IPS-18a (cell line): ENCODE data around the gene AP3B1.

ENCODE experiments used
- H3K27ac ChIP-seq: one replicate; pipeline ENCODE4 v1.5.1; 2013; ENCODE audit warnings: low read length
- H3K27me3 ChIP-seq: one replicate; pipeline ENCODE4 v1.6.1; 2013; ENCODE audit warnings: mild to moderate bottlenecking, low read length; ENCODE audit not compliant: control insufficient read depth, insufficient read depth
- H3K36me3 ChIP-seq: one replicate; pipeline ENCODE4 v1.6.1; 2013; ENCODE audit warnings: low read depth, low read length; ENCODE audit not compliant: control insufficient read depth
- H3K4me1 ChIP-seq: one replicate; pipeline ENCODE4 v1.6.1; 2013; ENCODE audit warnings: low read depth, low read length; ENCODE audit not compliant: control insufficient read depth
- H3K4me3 ChIP-seq: one replicate; pipeline ENCODE4 v1.5.1; 2013; ENCODE audit warnings: low read length
- H3K9ac ChIP-seq: one replicate; pipeline ENCODE4 v1.6.1; 2013; ENCODE audit warnings: mild to moderate bottlenecking, low read length, moderate library complexity
- H3K9me3 ChIP-seq: one replicate; pipeline ENCODE4 v1.6.1; 2013; ENCODE audit warnings: low read depth, low read length; ENCODE audit not compliant: control insufficient read depth

AP3B1 gene

DNA sequence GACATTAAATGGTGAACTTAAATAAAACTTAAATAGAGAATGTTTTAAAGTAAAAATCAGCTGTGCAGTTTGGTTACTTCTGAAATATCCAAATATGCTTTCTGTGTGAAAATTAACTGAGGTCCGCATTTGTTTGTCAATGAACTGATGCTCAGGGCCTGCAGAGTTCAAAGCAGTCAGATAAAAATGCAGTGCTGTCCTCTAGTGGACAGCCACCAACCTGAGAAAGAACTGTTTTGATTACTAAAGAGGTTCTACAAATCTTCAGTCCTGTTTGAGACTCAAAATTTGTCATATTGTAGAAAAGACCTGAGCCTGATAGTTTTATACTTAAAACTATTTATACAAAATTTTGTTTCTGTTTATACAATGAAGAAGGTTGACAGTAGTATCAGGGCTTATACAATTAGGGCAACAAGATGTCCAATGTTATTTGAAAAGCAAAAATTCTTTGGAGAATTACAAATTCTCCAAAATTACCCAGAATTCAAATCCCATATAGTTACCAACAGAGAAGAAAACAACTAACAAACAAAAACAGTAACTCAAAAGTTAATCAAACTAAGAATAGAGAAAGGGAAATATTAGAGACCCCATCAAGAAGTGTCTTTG is 286.0 kb downstream of the AP3B1 start:
- Histone ChIP-seq H3K9me3 (no peaks in the 10 kb centered on the region), H3K4me3 (no peak overlapping the region), H3K27me3 (peaks cover 28% of the 10 kb centered on the region), H3K9ac (no peak overlapping the region), H3K36me3 (no peaks in the 10 kb centered on the region), H3K4me1 (no peaks in the 10 kb centered on the region), H3K27ac (no peak overlapping the region)

DNA sequence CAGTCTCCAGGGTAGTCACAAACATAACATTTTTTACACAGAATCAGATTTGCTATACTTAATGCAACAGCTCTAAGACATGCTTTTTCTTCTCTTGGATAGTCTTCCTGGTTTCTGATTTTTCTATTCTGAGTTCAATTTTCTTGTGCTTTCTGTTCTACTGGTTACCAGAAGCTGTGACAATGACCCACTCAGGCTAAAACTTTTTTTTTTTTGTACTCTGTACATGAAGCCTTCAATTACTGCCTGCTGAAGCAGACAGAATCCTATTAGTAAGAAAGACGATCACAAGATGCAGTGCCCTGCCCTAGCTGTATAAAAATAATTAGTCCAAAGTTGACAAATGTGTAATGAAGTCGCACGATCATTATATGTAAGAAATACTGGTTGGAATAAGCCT is 287.3 kb downstream of the AP3B1 start:
- Histone ChIP-seq H3K27me3 (peaks cover 17% of the 10 kb centered on the region), H3K27ac (no peak overlapping the region), H3K4me1 (no peaks in the 10 kb centered on the region), H3K9me3 (no peaks in the 10 kb centered on the region), H3K9ac (no peak overlapping the region), H3K4me3 (no peak overlapping the region), H3K36me3 (no peaks in the 10 kb centered on the region)

DNA sequence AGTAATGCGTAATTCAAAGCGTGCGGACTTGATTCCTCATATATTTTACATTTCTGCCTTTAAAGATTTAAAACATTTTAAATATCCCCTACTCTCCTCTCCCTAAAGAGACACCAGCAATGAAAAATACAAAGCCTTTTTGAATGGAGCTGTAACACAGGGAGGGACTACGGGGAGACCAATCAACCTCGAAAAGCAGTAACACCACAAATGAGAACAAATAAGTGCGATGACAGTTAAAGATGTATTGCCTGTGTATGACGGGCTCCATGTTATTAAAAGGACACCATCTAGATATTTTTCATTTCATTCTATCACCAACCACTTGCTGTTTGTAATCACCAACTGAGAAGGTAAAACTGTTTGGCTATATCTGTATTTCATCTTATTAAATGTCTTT is 288.0 kb downstream of the AP3B1 start:
- H3K4me3 ChIP-seq = no peak overlapping the region
- H3K27ac ChIP-seq = no peak overlapping the region
- peaks cover 17% of the 10 kb centered on the region for H3K27me3 ChIP-seq
- no peak overlapping the region for H3K9ac ChIP-seq
- no peaks in the 10 kb centered on the region for H3K9me3 ChIP-seq
- H3K36me3 ChIP-seq = no peaks in the 10 kb centered on the region
- H3K4me1 ChIP-seq = no peaks in the 10 kb centered on the region

DNA sequence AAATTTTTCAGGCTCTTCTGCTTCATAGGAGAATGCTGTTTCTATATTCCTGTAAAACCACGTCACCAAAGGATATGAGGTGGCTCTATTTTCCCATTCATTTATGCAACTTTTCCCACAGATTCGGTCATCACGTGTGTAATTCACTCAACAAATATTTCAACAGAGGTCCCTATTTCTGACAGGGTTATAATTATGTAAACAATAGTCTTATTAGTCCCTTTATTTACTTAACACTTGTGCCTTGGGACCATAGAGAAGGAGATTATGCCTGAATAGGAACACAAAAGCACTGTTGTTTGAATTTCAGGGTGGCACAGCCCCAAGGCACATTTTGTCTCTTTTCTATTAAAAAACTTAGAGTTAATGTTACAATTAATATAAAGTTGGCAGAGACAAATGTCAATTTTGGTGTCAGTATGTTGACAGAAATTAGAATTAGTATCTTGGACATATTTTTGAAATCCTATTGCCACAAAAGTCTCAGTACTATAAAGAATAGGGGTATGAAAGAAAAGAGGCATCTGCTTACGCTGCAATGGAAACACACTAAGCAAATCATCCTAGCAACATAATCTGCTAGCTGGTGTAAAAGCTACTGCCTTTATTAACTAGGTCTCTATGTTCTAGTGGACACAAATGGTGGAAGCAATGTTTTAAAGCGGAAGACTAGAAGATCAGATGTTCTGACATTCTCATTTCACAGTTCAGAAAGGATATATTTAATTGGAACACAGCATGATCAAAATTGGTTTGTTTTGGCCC is 289.3 kb downstream of the AP3B1 start:
- Histone ChIP-seq H3K27ac (no peak overlapping the region), H3K9ac (no peak overlapping the region), H3K4me3 (no peak overlapping the region), H3K36me3 (no peaks in the 10 kb centered on the region), H3K9me3 (no peaks in the 10 kb centered on the region), H3K4me1 (no peaks in the 10 kb centered on the region), H3K27me3 (peaks cover 11% of the 10 kb centered on the region)

DNA sequence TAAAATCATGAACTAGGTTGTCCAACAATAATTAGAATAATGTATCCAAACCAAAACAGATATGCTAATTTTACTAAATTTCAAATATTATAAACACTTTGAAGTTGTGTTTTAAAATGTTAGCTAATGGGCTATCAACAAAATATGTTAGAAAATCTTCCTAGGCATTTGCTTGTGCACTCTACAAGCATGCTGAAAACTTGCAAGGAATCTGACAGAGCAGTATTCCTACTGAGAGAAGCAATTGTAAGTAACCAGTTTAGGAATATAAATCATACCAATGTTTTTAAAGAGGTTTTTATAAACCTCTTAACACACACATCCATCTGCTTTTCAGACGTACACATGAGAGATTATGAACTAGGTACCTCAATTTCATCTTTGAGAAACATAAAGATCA is 289.9 kb downstream of the AP3B1 start:
- no peaks in the 10 kb centered on the region for H3K4me1 ChIP-seq
- no peaks in the 10 kb centered on the region for H3K9me3 ChIP-seq
- H3K27ac ChIP-seq = no peak overlapping the region
- no peaks in the 10 kb centered on the region for H3K36me3 ChIP-seq
- H3K4me3 ChIP-seq = no peak overlapping the region
- H3K9ac ChIP-seq = no peak overlapping the region
- H3K27me3 ChIP-seq = peaks cover 9% of the 10 kb centered on the region

DNA sequence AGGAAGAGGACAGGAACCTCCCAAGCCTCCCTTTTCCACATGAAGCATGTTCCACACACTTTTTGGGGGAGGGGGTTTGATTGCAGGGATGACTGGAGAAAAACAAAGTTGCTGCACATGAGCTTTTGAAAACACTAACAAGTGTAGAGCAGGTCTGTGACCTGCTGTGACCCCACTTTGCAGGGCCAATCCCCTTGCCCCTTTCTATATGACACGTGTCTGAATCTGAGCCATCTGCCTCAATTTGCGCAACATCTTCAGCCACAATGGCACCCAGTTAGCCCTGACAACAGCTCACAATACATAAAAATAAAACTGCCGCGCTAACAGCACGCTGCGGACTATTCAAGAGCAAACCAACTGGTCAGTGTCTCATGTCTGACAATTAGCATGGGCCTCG is 290.6 kb downstream of the AP3B1 start:
- Histone ChIP-seq H3K9me3 (no peaks in the 10 kb centered on the region), H3K4me3 (no peak overlapping the region), H3K4me1 (no peaks in the 10 kb centered on the region), H3K27ac (no peak overlapping the region), H3K27me3 (peaks cover 9% of the 10 kb centered on the region), H3K9ac (no peak overlapping the region), H3K36me3 (no peaks in the 10 kb centered on the region)

DNA sequence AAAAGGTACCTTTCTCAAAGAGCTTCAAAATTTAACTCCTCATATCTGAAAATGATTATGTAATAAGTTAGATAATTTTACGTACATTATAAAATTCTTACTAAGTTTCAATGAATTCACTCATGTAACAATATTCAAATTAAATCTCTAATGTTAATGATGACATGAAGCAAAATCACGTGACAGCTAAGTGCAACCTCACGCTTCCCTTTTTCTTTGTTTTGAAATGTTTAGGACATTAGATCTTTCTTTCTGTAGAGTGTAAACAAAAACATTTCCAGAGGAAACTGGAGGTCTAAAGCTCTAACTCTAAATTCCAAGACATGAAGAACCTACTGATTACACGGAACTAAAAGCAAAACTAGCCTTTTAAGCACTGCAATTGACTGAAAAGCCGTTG is 291.0 kb downstream of the AP3B1 start:
- no peak overlapping the region for H3K4me3 ChIP-seq
- H3K9ac ChIP-seq = no peak overlapping the region
- H3K27me3 ChIP-seq = peaks cover 9% of the 10 kb centered on the region

DNA sequence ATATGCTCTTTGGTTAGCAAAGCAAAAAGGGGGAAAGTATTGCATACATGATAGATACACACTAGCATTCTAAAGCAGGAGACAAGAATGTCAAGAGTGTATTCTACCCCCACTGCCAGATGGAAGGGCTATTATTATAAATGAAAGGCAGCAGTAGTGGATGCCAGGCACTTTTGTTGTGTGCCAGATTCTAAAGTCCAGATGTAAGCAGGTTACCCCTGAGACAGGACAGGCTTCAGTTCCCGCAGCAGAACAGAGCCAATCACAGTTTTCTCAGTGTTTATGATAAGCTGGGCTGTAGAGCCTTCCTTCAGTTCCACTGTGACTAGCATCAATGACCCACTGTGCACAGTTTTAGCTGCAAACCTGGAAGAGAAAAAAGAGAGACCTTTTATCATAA is 291.8 kb downstream of the AP3B1 start:
- Histone ChIP-seq H3K4me3 (no peak overlapping the region), H3K27ac (no peak overlapping the region), H3K9ac (no peak overlapping the region)

More for the DNA sequence above, 291.0 kb downstream of the AP3B1 start:
- H3K36me3 ChIP-seq = no peaks in the 10 kb centered on the region
- no peaks in the 10 kb centered on the region for H3K4me1 ChIP-seq
- no peak overlapping the region for H3K27ac ChIP-seq
- H3K9me3 ChIP-seq = no peaks in the 10 kb centered on the region

DNA sequence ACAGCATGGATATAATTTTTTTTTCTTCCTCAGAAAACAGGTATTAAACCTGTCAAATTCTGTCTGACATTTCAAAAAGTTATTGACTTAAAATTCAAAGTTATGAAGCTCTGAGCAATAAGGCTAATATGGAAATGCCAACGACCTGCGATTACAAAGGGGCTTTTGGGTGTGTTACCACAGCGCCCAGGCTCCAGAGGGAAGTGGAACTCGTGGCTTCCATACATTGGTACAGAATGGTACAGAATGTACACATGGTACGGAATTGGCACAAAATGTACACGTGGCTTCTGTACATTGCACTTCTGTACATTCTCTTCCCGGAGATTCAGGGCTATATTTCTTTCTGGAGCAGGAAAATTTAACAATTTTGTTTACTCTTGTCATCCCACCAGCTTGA is 293.3 kb downstream of the AP3B1 start:
- H3K27me3 ChIP-seq = peaks cover 8% of the 10 kb centered on the region
- no peaks in the 10 kb centered on the region for H3K9me3 ChIP-seq
- no peak overlapping the region for H3K4me3 ChIP-seq
- no peak overlapping the region for H3K27ac ChIP-seq
- H3K4me1 ChIP-seq = no peaks in the 10 kb centered on the region
- no peaks in the 10 kb centered on the region for H3K36me3 ChIP-seq
- no peak overlapping the region for H3K9ac ChIP-seq

More for the DNA sequence above, 291.8 kb downstream of the AP3B1 start:
- Histone ChIP-seq H3K27me3 (peaks cover 3% of the 10 kb centered on the region), H3K36me3 (no peaks in the 10 kb centered on the region), H3K4me1 (no peaks in the 10 kb centered on the region), H3K9me3 (no peaks in the 10 kb centered on the region)

DNA sequence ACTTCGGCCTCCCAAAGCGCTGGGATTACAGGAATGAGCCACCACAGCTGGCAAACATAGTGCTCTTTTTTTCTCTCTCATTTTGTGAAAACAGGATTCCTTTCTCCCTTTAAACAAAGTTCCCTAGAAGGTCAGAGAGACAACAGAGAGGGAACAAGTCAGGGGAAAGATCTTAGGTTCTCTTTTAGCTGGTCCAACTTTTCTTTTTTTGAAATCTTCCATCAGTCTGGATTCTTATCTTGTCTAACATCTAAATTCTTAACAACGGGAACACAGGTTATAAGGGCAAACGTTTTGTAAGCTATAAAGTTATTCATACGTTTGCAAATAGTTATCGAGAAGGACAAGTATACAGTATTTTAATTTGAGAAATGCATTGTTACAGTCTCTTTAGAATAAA is 294.3 kb downstream of the AP3B1 start:
- no peak overlapping the region for H3K4me3 ChIP-seq
- H3K36me3 ChIP-seq = no peaks in the 10 kb centered on the region
- no peak overlapping the region for H3K27ac ChIP-seq
- no peaks in the 10 kb centered on the region for H3K9me3 ChIP-seq
- H3K27me3 ChIP-seq = peaks cover 18% of the 10 kb centered on the region
- H3K9ac ChIP-seq = no peak overlapping the region
- H3K4me1 ChIP-seq = peaks cover 3% of the 10 kb centered on the region

DNA sequence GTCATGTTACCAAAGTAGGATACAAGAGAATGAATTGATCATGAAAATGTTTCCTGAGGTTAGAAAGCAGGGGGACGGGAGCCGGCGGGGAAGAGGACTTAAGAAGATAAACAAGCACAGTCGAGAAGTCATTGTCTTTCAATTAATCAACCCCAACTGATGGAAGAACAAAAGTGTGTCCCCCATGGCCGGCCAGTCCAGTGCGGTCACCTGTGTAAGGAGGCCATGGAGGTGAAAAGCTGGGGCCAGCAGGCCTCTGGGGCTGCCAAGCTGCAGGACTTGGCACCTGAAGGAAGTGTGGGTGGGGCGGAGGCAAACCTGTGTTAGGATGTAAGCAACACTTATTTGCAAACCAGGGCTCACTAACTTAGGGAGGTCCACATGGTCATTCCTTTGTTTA is 295.1 kb downstream of the AP3B1 start:
- Histone ChIP-seq H3K4me1 (peaks cover 10% of the 10 kb centered on the region), H3K27ac (no peak overlapping the region), H3K9me3 (no peaks in the 10 kb centered on the region), H3K4me3 (no peak overlapping the region), H3K36me3 (no peaks in the 10 kb centered on the region), H3K27me3 (peaks cover 26% of the 10 kb centered on the region), H3K9ac (no peak overlapping the region)

DNA sequence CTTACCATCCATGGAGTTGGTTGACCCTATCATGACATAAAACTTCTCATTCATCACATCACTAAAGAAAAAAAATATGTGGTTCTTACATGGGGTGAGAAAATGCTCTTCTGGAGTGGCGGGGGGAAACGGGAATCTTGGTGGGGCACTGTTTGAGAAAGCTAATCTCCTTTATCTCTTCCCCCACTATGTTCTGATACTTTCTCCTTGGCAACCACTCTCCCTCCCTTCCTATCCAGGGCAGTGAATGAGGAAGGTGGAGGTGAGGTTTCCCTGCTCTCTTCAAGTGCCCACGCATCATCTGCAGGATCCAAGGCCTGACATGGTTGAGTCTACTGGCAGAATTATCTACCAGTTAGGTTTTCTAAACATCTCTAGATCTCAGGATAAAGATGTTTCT is 297.6 kb downstream of the AP3B1 start:
- Histone ChIP-seq H3K9me3 (no peaks in the 10 kb centered on the region), H3K4me3 (no peak overlapping the region), H3K9ac (no peak overlapping the region), H3K4me1 (peaks cover 24% of the 10 kb centered on the region), H3K27ac (no peak overlapping the region), H3K27me3 (peaks cover 50% of the 10 kb centered on the region), H3K36me3 (no peaks in the 10 kb centered on the region)
